ENCODE results near the gene CTSF. TPM values are rescaled to one million over a fixed set of nuclear protein-coding genes. Genes with fewer than 3 reads are reported as not detected.

CTSF gene
- total RNA-seq, 3 donors from 2014 or later: 0.33 to 0.89 (median 0.63) TPM

- ATAC-seq (no peak), DNase-seq (no peak)
- no peak overlapping the region for H3K4me3 Mint-ChIP-seq
- no peaks in the 10 kb centered on the region for H3K36me3 Mint-ChIP-seq (ENCODE audit: insufficient read depth)
- no peaks in the 10 kb centered on the region for H3K9me3 Mint-ChIP-seq
- peaks cover 6% of the 10 kb centered on the region for H3K27me3 Mint-ChIP-seq (ENCODE audit: low read depth)
- peaks cover 12% of the 10 kb centered on the region for H3K4me1 Mint-ChIP-seq (ENCODE audit: low read depth)
These were observed 1.9 kb upstream of the CTSF start for GRCh38 chr11:66570079-66570849.

- Mint-ChIP-seq H3K4me3 (no peak overlapping the region), H3K4me1 (ENCODE audit: low read depth) (peaks cover 12% of the 10 kb centered on the region), H3K27me3 (ENCODE audit: low read depth) (peaks cover 4% of the 10 kb centered on the region), H3K36me3 (ENCODE audit: insufficient read depth) (no peaks in the 10 kb centered on the region), H3K9me3 (no peaks in the 10 kb centered on the region)
- ATAC-seq: no peak
- no peak for DNase-seq
These were observed 670 bp upstream of the CTSF start for GRCh38 chr11:66569076-66569475.

GRCh38 chr11:66567787-66568123 lies 651 bp downstream of the CTSF start:
- peaks cover 12% of the 10 kb centered on the region for H3K4me1 Mint-ChIP-seq (ENCODE audit: low read depth)
- peaks cover 4% of the 10 kb centered on the region for H3K27me3 Mint-ChIP-seq (ENCODE audit: low read depth)
- ATAC-seq (peak in 1 of 2 donors; percentile 16), DNase-seq (no peak)
- peak overlapping the region; percentile 68 for H3K4me3 Mint-ChIP-seq
- H3K9me3 Mint-ChIP-seq: no peaks in the 10 kb centered on the region
- no peaks in the 10 kb centered on the region for H3K36me3 Mint-ChIP-seq (ENCODE audit: insufficient read depth)

GRCh38 chr11:66566221-66566620 lies 2.2 kb downstream of the CTSF start:
- DNase-seq (no peak), ATAC-seq (no peak)
- no peaks in the 10 kb centered on the region for H3K9me3 Mint-ChIP-seq
- peaks cover 4% of the 10 kb centered on the region for H3K27me3 Mint-ChIP-seq (ENCODE audit: low read depth)
- no peak overlapping the region for H3K4me3 Mint-ChIP-seq
- peaks cover 12% of the 10 kb centered on the region for H3K4me1 Mint-ChIP-seq (ENCODE audit: low read depth)
- no peaks in the 10 kb centered on the region for H3K36me3 Mint-ChIP-seq (ENCODE audit: insufficient read depth)

GRCh38 chr11:66564984-66565383 lies 3.4 kb downstream of the CTSF start:
- no peaks in the 10 kb centered on the region for H3K9me3 Mint-ChIP-seq
- ATAC-seq: no peak
- H3K4me3 Mint-ChIP-seq: no peak overlapping the region

GRCh38 chr11:66564538-66564937 lies 3.9 kb downstream of the CTSF start:
- H3K4me3 Mint-ChIP-seq: no peak overlapping the region
- DNase-seq (no peak), ATAC-seq (no peak)
- no peaks in the 10 kb centered on the region for H3K36me3 Mint-ChIP-seq (ENCODE audit: insufficient read depth)
- H3K27me3 Mint-ChIP-seq (ENCODE audit: low read depth): no peaks in the 10 kb centered on the region
- peaks cover 12% of the 10 kb centered on the region for H3K4me1 Mint-ChIP-seq (ENCODE audit: low read depth)
- no peaks in the 10 kb centered on the region for H3K9me3 Mint-ChIP-seq

More at GRCh38 chr11:66564984-66565383, 3.4 kb downstream of the CTSF start:
- no peaks in the 10 kb centered on the region for H3K27me3 Mint-ChIP-seq (ENCODE audit: low read depth)
- H3K4me1 Mint-ChIP-seq (ENCODE audit: low read depth): peaks cover 12% of the 10 kb centered on the region
- no peaks in the 10 kb centered on the region for H3K36me3 Mint-ChIP-seq (ENCODE audit: insufficient read depth)
- no peak for DNase-seq

GRCh38 chr11:66563832-66564231 lies 4.6 kb downstream of the CTSF start:
- ATAC-seq (no peak), DNase-seq (no peak)
- Mint-ChIP-seq H3K36me3 (ENCODE audit: insufficient read depth) (no peaks in the 10 kb centered on the region), H3K4me3 (no peak overlapping the region), H3K27me3 (ENCODE audit: low read depth) (peaks cover 2% of the 10 kb centered on the region), H3K4me1 (ENCODE audit: low read depth) (peaks cover 13% of the 10 kb centered on the region), H3K9me3 (no peaks in the 10 kb centered on the region)

- no peaks in the 10 kb centered on the region for H3K9me3 Mint-ChIP-seq
- peaks cover 5% of the 10 kb centered on the region for H3K27me3 Mint-ChIP-seq (ENCODE audit: low read depth)
- peaks cover 12% of the 10 kb centered on the region for H3K4me1 Mint-ChIP-seq (ENCODE audit: low read depth)
- H3K36me3 Mint-ChIP-seq (ENCODE audit: insufficient read depth): no peaks in the 10 kb centered on the region
- no peak overlapping the region for H3K4me3 Mint-ChIP-seq
- no peak for DNase-seq
- ATAC-seq: no peak
These were observed 5.4 kb downstream of the CTSF start for GRCh38 chr11:66562907-66563583.

GRCh38 chr11:66562275-66562674 lies 6.1 kb downstream of the CTSF start:
- Mint-ChIP-seq H3K4me1 (ENCODE audit: low read depth) (peaks cover 5% of the 10 kb centered on the region), H3K27me3 (ENCODE audit: low read depth) (peaks cover 8% of the 10 kb centered on the region), H3K4me3 (no peak overlapping the region), H3K36me3 (ENCODE audit: insufficient read depth) (no peaks in the 10 kb centered on the region), H3K9me3 (no peaks in the 10 kb centered on the region)
- no peak for DNase-seq
- no peak for ATAC-seq

- Mint-ChIP-seq H3K4me1 (ENCODE audit: low read depth) (peaks cover 4% of the 10 kb centered on the region), H3K27me3 (ENCODE audit: low read depth) (peaks cover 10% of the 10 kb centered on the region), H3K4me3 (no peak overlapping the region), H3K9me3 (no peaks in the 10 kb centered on the region), H3K36me3 (ENCODE audit: insufficient read depth) (no peaks in the 10 kb centered on the region)
- ATAC-seq (no peak), DNase-seq (no peak)
These were observed 6.5 kb downstream of the CTSF start for GRCh38 chr11:66561975-66562248.

GRCh38 chr11:66561178-66561974 lies 7.0 kb downstream of the CTSF start:
- ATAC-seq: no peak

GRCh38 chr11:66559866-66560676 lies 8.3 kb downstream of the CTSF start:
- Mint-ChIP-seq H3K27me3 (ENCODE audit: low read depth) (peaks cover 10% of the 10 kb centered on the region), H3K36me3 (ENCODE audit: insufficient read depth) (no peaks in the 10 kb centered on the region), H3K9me3 (no peaks in the 10 kb centered on the region), H3K4me1 (ENCODE audit: low read depth) (peaks cover 4% of the 10 kb centered on the region), H3K4me3 (no peak overlapping the region)
- ATAC-seq (no peak), DNase-seq (no peak)

More at GRCh38 chr11:66561178-66561974, 7.0 kb downstream of the CTSF start:
- Mint-ChIP-seq H3K9me3 (no peaks in the 10 kb centered on the region), H3K36me3 (ENCODE audit: insufficient read depth) (no peaks in the 10 kb centered on the region), H3K27me3 (ENCODE audit: low read depth) (peaks cover 10% of the 10 kb centered on the region), H3K4me3 (no peak overlapping the region), H3K4me1 (ENCODE audit: low read depth) (peaks cover 4% of the 10 kb centered on the region)
- no peak for DNase-seq

GRCh38 chr11:66559142-66559865 lies 9.1 kb downstream of the CTSF start:
- H3K4me3 Mint-ChIP-seq: peak overlapping the region; percentile 33

More at GRCh38 chr11:66559142-66559865, 9.1 kb downstream of the CTSF start:
- Mint-ChIP-seq H3K4me1 (ENCODE audit: low read depth) (peaks cover 4% of the 10 kb centered on the region), H3K9me3 (no peaks in the 10 kb centered on the region), H3K27me3 (ENCODE audit: low read depth) (peaks cover 10% of the 10 kb centered on the region), H3K36me3 (ENCODE audit: insufficient read depth) (no peaks in the 10 kb centered on the region)
- DNase-seq (peak; percentile 27), ATAC-seq (peak; percentile 82)
